Measurements from ENCODE around the gene PLCB3.

Gene PLCB3

GRCh38 chr11:64317961-64318765 lies 66.8 kb downstream of the PLCB3 start, which contains the start of gene PRDX5:
TSS of gene PRDX5 (plus strand) at chr11:64318121. CDS start at chr11:64318216, 95 bp downstream.
- peak within 1 kb of the TSS; percentile 95 for H3K4me3 ChIP-seq (ENCODE audit: low read depth, low read length)

Measured in iPS-11a (cell line).